Neutrophil (primary cell): ENCODE results near the gene INSYN2B.

Experiments
- H3K27ac ChIP-seq: fragments of 200-600 bp; sonication (generic); 2 replicates; pipeline ENCODE4 v1.5.1; 2016; ENCODE audit warnings: mild to moderate bottlenecking, moderate library complexity
- H3K27me3 ChIP-seq: fragments of 200-600 bp; sonication (generic); 2 replicates; pipeline ENCODE4 v1.6.0; 2016; ENCODE audit warnings: mild to moderate bottlenecking
- H3K36me3 ChIP-seq: fragments of 200-600 bp; sonication (generic); 2 replicates; pipeline ENCODE4 v1.5.1; 2017
- H3K4me1 ChIP-seq, 2 experiments: fragments of 200-600 bp in 1 of 2; sonication (generic) in 1 of 2; 1 replicate in 1 of 2; 2 replicates in 1 of 2; pipeline versions ENCODE4 v1.5.1 to v1.6.1; 2013 to 2016; ENCODE audit warnings: low read depth in 1 of 2, low read length in 1 of 2, mild to moderate bottlenecking in 1 of 2, moderate library complexity in 1 of 2; ENCODE audit not compliant: control insufficient read depth in 1 of 2, insufficient read depth in 1 of 2
- H3K4me3 ChIP-seq, 2 experiments: fragments of 200-600 bp in 1 of 2; sonication (generic) in 1 of 2; 1 replicate in 1 of 2; 2 replicates in 1 of 2; pipeline ENCODE4 v1.5.1; 2013 to 2016; ENCODE audit warnings: low read depth in 1 of 2, low read length in 1 of 2, mild to moderate bottlenecking in 1 of 2, moderate library complexity in 1 of 2
- H3K9me3 ChIP-seq: fragments of 200-600 bp; sonication (generic); 2 replicates; pipeline ENCODE4 v1.5.1; 2016
- TF ChIP-seq, protein P1 (sequence below): fragments of 200-600 bp; sonication (generic); IDR thresholded peaks from 2 replicates; pipeline ENCODE4 v1.5.1; 2016; ENCODE audit warnings: antibody characterized with exemption

The INSYN2B gene

DNA sequence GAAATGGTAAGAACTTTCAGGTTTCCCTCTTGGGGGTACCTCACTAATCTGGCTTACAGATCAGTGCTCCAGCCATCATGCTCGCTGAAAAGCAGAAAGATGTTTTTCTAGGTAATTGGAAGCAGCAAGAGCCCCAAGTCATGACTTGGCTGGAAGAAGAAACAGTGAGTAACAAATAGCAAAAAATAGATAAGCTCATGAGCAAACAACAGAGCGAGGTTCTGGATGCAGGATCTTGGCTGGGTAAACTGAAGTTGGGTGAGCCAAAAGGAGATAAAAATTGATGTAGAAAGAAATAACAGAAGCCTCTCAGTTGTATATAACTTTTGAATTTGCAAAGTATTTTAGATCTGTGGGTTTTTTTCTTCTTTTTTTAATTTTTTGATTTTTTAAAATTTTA is 110.1 kb downstream of the INSYN2B start:
- Histone ChIP-seq H3K27ac (no peak overlapping the region), H3K4me3 (no peak overlapping the region), H3K4me1 (peaks cover 29 to 39% of the 10 kb centered on the region in 2 experiments), H3K27me3 (no peaks in the 10 kb centered on the region), H3K9me3 (no peaks in the 10 kb centered on the region), H3K36me3 (peaks cover 34% of the 10 kb centered on the region)
- TF ChIP-seq, protein P1, sequence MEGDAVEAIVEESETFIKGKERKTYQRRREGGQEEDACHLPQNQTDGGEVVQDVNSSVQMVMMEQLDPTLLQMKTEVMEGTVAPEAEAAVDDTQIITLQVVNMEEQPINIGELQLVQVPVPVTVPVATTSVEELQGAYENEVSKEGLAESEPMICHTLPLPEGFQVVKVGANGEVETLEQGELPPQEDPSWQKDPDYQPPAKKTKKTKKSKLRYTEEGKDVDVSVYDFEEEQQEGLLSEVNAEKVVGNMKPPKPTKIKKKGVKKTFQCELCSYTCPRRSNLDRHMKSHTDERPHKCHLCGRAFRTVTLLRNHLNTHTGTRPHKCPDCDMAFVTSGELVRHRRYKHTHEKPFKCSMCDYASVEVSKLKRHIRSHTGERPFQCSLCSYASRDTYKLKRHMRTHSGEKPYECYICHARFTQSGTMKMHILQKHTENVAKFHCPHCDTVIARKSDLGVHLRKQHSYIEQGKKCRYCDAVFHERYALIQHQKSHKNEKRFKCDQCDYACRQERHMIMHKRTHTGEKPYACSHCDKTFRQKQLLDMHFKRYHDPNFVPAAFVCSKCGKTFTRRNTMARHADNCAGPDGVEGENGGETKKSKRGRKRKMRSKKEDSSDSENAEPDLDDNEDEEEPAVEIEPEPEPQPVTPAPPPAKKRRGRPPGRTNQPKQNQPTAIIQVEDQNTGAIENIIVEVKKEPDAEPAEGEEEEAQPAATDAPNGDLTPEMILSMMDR, result no peak

DNA sequence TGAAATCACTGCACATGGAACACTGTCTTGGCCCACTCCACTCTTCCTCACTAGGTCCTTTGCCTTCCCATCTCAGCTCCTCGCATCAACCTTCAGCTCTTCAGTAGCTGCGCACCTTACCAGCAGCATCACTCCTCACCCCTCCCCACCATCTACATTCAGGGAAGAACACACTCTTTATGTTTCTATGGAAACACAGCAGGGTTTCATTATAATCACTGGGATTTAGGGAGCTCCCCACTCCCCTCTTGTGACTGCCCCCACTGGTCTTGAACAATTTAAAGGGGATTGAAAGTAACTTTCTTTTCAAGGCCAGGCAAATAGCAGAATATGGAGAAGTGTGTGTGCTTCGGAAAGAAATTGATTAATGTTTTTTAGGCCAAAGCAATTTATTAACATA is 111.2 kb downstream of the INSYN2B start:
- Histone ChIP-seq H3K27ac (no peak overlapping the region), H3K4me1 (peaks cover 17 to 27% of the 10 kb centered on the region in 2 experiments), H3K9me3 (no peaks in the 10 kb centered on the region), H3K36me3 (peaks cover 44% of the 10 kb centered on the region), H3K27me3 (no peaks in the 10 kb centered on the region), H3K4me3 (no peak overlapping the region)
- TF ChIP-seq, protein P1, result no peak

DNA sequence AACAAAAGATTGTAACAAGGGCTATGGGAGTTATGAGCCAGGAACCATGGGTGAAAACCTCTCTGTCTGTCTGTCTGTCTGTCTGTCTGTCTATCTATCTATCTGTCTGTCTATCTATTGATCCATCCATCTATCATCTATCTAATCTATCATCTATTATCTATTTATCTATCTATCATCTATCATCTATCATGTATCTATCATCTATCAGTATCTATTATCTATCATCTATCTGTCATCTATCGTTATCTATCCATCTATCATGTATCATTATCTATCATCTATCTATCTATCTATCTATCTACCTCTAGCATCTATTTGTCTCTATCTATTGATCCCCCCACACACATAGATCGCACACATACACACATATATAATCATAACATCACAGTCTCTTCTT is 112.9 kb downstream of the INSYN2B start:
- H3K9me3 ChIP-seq, result no peaks in the 10 kb centered on the region
- TF ChIP-seq, protein P1, result no peak
- H3K36me3 ChIP-seq, result peaks cover 46% of the 10 kb centered on the region
- H3K27me3 ChIP-seq, result no peaks in the 10 kb centered on the region
- no peak overlapping the region for H3K27ac ChIP-seq
- H3K4me1 ChIP-seq, result peaks cover 6 to 12% of the 10 kb centered on the region in 2 experiments
- H3K4me3 ChIP-seq, result no peak overlapping the region

DNA sequence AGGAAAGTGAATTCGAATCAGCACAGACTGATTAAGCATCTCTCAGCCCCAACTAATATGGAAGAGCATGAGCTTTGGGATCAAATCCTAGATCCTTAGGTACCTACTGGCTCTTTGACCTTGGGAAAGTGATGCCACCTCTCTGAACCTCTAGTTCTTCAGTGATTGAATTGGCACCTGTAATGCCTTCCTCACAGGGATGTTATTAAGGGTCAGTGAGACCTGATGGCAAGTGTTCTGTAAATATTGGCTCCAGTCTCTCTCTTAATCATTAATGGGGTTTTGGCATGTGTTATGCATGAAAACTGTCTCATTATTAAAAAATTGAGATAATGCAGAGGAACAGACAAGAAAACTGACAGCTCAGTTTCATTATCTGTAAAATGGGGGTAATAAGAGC is 115.8 kb downstream of the INSYN2B start:
- TF ChIP-seq, protein P1, result no peak
- Histone ChIP-seq H3K4me3 (no peak overlapping the region), H3K27me3 (no peaks in the 10 kb centered on the region), H3K27ac (no peak overlapping the region), H3K4me1 (no peaks in the 10 kb centered on the region), H3K36me3 (peaks cover 32% of the 10 kb centered on the region), H3K9me3 (no peaks in the 10 kb centered on the region)

DNA sequence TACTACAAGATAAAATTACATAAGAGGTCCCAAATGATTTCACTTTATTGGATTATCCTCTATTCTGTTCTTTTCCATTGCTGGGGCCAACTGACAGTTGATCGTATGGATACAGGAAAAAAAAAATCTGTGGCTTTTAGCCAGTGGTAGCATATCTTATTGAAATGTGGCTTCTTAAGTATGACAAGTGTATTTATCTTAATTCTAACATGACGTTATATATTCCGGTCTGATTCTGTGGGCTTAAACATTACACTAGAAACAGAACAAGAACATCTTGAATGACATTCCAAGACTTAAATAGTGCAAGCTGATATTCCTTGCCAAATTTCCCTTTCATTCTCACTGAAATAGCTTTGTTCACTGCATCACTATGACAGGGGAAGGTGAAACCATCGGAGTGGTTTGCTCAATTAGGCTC is 117.9 kb downstream of the INSYN2B start:
- Histone ChIP-seq H3K27ac (no peak overlapping the region), H3K4me1 (no peaks in the 10 kb centered on the region), H3K27me3 (no peaks in the 10 kb centered on the region), H3K9me3 (no peaks in the 10 kb centered on the region), H3K36me3 (peaks cover 12% of the 10 kb centered on the region), H3K4me3 (no peak overlapping the region)
- TF ChIP-seq, protein P1, result no peak

DNA sequence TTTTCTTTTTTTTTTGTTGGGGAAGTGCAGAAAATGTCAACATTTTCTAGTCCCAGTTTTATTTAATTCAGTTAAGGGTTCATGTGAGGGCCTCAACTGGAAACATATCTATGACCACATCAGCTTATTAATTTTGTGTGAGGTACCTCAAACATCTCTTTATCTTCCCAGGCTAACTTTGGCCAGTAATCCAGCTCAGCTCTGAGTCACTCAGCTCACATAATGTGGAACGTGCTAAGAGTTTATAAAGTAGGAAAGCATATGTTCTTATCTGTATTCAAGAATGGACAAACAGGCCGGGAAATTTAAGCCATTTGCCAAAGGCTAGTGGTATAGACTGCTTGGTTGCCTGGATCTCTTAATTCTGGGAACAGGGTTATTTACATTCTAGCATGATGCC is 118.4 kb downstream of the INSYN2B start:
- TF ChIP-seq, protein P1, result no peak
- H3K27ac ChIP-seq, result no peak overlapping the region

More for the DNA sequence above, 118.4 kb downstream of the INSYN2B start:
- no peaks in the 10 kb centered on the region for H3K9me3 ChIP-seq
- peaks cover 12% of the 10 kb centered on the region for H3K36me3 ChIP-seq
- no peaks in the 10 kb centered on the region for H3K4me1 ChIP-seq
- H3K4me3 ChIP-seq, result no peak overlapping the region
- H3K27me3 ChIP-seq, result no peaks in the 10 kb centered on the region
